ENCODE measurements around the gene PXYLP1.

GRCh38 chr3:141332416-141332815, 100.8 kb downstream of the PXYLP1 start:
- TF ChIP-seq EZH2 (IDR thresholded peaks at IDR 0.05; ENCODE audit: borderline replicate concordance, low read depth, low read length, severe bottlenecking) (no peak), CTCF (IDR thresholded peaks at IDR 0.05; ENCODE audit: borderline replicate concordance, extremely low read depth, low read length, poor library complexity, severe bottlenecking) (no peak)

All from DND-41 (cell line).